8988T (cell line): ENCODE measurements around the gene RDH12.
"Not testable (repeated sequence)": the region's sequence is repeated elsewhere in the genome, so short reads cannot be mapped to it uniquely, and the experiment has no call there.

Source experiments
- DNase-seq: peaks from one replicate; pipeline ENCODE4 v3.0.0; 2011

Gene RDH12

GRCh38 chr14:67709346-67709745 lies 7.7 kb downstream of the RDH12 start:
- DNase-seq, result not testable (repeated sequence)

DNA sequence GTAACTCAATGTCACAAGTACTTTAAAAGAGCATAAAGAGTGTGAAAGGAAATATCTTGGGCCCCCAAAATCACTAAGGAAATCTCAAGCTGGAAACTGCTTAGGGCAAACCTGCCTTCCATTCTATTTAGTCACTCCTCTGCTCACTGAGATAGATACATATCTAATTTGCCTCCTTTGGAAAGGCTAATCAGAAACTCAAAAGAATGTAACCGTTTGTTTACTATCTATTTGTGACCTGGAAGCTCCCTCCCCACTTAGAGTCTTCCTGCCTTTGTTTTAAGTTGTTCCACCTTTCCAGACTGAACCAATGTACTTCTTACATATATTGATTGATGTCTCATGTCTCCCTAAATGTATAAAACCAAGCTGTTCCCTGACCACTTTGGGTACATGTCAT lies 8.1 kb downstream of the RDH12 start:
- not testable (repeated sequence) for DNase-seq

- DNase-seq, result no peak
Observed at GRCh38 chr14:67710209-67710608, 8.5 kb downstream of the RDH12 start.

- no peak for DNase-seq
Observed at GRCh38 chr14:67717048-67717447, 15.4 kb downstream of the RDH12 start.

DNA sequence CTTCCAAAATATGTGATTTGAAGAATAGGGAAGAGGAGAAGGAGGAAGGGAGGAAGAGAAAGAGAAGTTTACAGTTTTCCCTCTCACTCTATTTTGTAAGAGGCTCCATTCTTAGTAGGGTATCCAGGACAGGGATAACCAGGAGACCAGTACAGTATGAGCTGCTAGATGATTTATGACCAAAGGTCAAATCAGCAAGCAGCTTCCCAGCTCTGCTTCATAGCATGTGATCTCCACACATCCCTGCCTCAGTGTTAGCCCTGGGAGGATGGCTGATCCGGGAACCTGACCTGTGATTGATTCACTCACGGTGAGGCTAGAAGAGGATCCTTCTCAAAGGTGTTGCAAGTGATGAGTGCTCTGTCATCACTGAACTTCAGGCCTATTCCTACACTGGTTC lies 16.6 kb downstream of the RDH12 start:
- DNase-seq, result no peak

GRCh38 chr14:67719385-67719784 lies 17.7 kb downstream of the RDH12 start:
- DNase-seq, result not testable (repeated sequence)

DNA sequence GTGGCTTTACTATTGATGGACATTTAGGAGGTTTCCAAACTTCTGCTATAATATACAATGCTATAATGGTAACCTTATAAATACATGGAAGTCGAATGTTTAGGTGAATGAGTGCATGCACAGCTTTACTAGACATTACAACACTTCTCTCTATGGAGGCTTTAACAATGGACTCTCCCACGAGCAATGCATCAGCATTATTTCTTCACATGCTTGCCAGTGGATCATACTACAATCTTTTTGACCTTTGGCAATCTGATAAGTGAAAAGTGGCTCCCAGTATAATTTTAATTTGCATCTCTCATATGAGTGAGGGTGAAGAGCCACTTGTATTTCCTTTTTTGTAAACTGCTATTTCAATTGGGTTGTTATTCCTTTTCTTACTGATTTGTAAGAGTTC lies 18.2 kb downstream of the RDH12 start:
- DNase-seq, result no peak

DNA sequence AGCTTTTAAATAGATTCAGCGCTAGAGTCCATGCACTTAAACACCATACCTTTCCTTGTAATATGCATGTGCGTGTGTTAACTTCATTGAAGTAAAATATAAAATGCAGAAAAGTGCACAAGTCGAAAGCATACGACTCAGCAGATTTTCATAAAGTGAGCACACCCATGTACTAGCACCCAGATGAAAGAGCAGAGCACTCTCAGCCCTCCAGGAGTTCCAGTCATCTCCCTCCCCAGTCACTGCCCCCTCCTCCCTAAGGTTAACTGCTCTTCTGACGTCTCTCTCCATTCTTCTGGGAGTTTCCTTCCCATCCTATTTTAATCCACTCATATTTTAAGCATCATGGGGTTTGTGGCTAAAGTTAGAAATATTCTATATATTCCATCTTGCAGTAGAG lies 20.2 kb downstream of the RDH12 start:
- DNase-seq, result no peak

DNA sequence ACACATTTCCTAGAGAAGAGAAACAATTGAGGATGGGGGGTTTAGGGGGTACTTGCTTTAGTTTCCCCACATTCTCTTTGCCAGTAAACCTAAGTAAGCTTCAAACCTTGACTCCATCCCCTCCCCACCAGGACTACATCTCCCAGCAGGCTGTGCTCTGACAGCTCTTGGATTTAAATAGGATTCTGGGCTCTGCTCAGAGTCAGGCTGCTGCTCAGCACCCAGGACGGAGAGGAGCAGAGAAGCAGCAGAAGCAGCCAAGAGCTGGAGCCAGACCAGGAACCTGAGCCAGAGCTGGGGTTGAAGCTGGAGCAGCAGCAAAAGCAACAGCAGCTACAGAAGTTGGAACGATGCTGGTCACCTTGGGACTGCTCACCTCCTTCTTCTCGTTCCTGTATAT lies 20.6 kb downstream of the RDH12 start:
- DNase-seq, result peak; percentile 31

GRCh38 chr14:67725171-67725570 lies 23.5 kb downstream of the RDH12 start:
- no peak for DNase-seq

GRCh38 chr14:67727361-67727760 lies 25.7 kb downstream of the RDH12 start:
- DNase-seq, result no peak

- DNase-seq, result no peak
Observed at GRCh38 chr14:67728258-67728657, 26.6 kb downstream of the RDH12 start.

GRCh38 chr14:67729072-67729885 lies 27.6 kb downstream of the RDH12 start:
- no peak for DNase-seq

GRCh38 chr14:67733616-67734015 lies 31.9 kb downstream of the RDH12 start:
- no peak for DNase-seq

DNA sequence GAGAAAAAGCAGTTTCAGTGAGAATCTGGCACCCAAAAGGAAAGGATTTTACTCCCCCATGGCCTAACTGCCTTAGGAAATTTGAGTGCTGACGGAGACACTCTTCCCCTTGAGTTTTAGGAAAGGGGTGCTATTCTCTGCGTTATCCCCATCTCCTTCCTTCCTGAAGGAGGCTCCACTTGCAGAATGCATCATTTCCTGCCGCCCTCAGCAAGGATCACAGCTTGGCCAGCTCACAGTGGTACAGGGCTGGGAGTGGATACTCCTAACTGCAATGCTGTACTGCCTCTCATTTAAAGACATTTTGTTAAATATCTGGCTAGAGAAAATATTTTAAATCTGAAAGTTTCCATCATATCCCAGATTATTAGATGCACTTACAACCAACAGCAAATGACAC lies 33.0 kb downstream of the RDH12 start:
- DNase-seq, result no peak

- DNase-seq, result no peak
Observed at GRCh38 chr14:67735336-67736147, 33.9 kb downstream of the RDH12 start.

DNA sequence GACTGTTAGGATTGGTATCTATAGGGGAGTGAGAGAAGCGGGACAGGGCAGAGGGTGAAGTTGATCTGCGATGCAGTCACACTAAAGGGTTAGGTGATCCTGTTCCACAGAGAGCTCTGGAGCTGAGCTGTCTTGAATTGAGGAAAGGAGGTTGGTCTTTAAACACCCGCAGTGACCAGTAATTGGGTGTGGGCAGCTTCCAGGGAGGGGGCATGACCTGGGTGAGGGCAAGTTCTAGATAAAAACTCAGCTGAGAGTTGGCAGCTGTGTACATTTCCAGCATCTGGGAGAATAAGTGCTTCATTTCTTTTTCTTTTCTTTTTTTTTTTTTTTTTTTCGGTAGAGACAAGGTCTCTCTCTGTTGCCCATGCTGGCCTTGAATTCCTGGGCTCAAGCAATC lies 35.1 kb downstream of the RDH12 start:
- no peak for DNase-seq

DNA sequence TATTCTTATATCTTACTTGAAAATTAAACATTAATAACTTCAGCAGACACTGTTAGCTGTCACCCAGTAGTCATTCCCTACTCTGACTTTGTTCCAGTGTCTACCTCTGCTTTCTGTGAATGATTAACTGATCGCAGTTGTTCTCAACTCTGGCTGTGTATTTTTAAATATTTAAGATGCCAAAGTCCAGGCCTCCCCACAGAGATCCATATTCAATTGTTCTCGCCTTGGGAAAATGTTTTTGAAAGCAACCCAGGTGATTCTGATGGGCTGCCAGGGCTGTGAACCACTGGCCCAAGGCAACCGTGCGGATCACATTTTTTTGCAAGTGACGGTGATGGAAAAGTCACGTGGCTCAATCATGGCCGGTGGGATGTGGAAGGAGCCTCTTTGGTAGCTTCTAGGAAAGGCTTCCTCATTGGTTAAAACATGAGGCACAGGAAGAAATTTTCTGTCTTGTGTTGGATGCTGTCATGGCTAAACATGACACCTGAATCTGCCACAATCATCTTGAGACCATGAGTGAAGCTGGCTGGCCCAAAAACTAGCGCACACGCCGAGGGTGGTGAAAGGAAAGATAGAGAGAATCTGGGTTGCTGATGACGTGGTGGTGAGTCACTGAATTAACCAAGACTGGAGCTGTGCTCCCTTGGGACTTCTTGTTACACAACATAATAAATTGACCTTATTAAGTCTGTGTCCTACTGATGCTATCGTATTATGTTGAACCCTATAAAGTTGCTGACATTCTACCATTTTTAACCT lies 37.2 kb downstream of the RDH12 start:
- peak; percentile 33 for DNase-seq

GRCh38 chr14:67744046-67744445 lies 42.4 kb downstream of the RDH12 start:
- no peak for DNase-seq

- DNase-seq, result no peak
Observed at GRCh38 chr14:67746927-67747326, 45.2 kb downstream of the RDH12 start.

GRCh38 chr14:67748312-67748711 lies 46.6 kb downstream of the RDH12 start:
- DNase-seq, result no peak

DNA sequence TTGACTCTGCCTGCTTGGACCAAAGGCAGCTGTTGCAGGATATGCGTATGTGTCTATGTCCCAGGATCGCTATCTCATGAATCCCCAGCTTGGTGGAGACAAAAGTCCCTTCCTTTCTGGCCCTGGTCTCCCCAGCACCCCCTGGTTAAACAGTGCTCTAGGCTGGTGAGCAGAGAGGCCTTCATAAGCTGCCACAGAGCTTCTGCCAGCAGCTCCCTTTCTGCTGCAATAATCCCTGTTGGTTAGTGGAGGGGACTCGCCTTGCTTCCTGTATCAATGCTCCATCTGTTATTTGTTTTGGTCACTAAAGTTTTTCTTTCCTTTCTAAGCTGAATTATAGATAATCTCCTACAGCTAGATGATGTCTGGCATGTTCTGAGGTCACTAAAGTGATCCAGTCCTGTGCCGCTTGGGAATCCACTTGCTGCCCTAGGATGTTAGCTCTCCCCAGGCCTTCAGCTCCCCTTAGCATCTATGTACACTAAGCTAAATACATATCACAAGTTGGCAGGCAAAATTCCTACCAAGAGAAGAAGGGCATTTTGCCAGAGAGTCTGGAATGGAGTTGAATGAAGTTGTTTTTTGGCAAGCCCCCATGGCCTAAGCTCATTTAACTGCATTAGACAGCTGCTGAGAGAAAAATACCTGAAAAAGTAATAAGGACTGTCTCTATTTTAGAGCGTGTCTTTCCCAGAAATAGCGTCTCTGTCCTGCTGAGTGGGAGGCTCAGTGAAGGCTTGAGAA lies 47.8 kb downstream of the RDH12 start:
- no peak for DNase-seq

DNA sequence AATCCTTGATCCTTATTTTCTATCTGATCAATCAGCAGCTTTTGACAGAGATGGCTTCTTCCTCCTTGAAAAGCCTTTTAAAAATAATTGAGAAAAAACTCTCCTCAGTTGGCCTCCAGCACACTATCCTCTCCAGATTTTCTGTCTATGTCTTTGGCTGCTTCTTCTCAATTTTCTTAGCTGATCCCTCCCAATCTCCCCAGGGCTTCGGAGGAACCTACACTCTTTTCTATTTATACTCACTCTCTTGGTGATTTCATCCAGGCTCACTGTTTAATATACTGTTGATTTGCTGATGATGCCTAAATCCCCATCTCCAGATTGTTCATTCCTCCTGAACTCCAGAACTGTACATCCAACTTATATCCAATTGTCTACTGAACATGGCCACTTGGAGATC lies 54.8 kb downstream of the RDH12 start:
- no peak for DNase-seq
